HEK293T (cell line): ENCODE results near the gene YBX3.
A peak's percentile ranks its signal among the peaks of the same experiment; 100 is the strongest.

Source experiments
- FOXA1 ChIP-seq: fragments of 450-650 bp; IDR thresholded peaks from 2 replicates; pipeline ENCODE4 v1.6.1; 2016; ENCODE audit warnings: mild to moderate bottlenecking
- FOXK2 ChIP-seq: fragments of 450-650 bp; IDR thresholded peaks from 2 replicates; pipeline ENCODE4 v1.6.1; 2016; ENCODE audit warnings: mild to moderate bottlenecking
- NFRKB ChIP-seq: fragments of 450-650 bp; IDR thresholded peaks from 2 replicates; pipeline ENCODE4 v1.6.1; 2016; ENCODE audit warnings: mild to moderate bottlenecking, moderate library complexity
- SP1 ChIP-seq: fragments of 450-650 bp; IDR thresholded peaks from 2 replicates; pipeline ENCODE4 v1.6.1; 2017
- SUZ12 ChIP-seq: fragments of 450-650 bp; IDR thresholded peaks from 2 replicates; pipeline ENCODE4 v1.6.1; 2016; ENCODE audit warnings: mild to moderate bottlenecking
- ZNF384 ChIP-seq: fragments of 450-650 bp; IDR thresholded peaks from 2 replicates; pipeline ENCODE4 v1.6.1; 2016
- TF ChIP-seq, protein P1 (sequence below): fragments of 450-650 bp; IDR thresholded peaks from 2 replicates; pipeline ENCODE4 v1.6.1; 2016

DNA sequence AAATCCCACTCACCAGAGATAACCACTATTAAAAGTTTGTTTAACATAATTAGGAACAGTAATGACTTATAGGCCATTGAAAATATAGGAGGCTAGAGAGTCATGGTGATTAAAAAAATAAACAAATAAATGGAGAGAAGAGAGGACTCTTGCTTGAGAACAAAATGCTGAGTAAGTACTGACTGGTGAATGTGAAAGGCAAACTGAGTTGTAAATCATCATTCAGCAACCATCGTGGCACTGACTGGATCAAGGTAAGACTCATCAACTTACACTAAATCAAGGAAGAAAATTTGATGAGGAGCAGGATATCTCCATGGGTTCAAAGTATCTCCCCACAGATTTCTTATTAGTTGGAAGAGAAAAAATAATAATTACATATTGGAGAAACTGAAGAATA, 14.1 kb upstream of the YBX3 start:
- TF ChIP-seq FOXK2 (no peak), ZNF384 (no peak), SP1 (no peak), FOXA1 (no peak), NFRKB (no peak), SUZ12 (no peak)
- TF ChIP-seq, protein P1, sequence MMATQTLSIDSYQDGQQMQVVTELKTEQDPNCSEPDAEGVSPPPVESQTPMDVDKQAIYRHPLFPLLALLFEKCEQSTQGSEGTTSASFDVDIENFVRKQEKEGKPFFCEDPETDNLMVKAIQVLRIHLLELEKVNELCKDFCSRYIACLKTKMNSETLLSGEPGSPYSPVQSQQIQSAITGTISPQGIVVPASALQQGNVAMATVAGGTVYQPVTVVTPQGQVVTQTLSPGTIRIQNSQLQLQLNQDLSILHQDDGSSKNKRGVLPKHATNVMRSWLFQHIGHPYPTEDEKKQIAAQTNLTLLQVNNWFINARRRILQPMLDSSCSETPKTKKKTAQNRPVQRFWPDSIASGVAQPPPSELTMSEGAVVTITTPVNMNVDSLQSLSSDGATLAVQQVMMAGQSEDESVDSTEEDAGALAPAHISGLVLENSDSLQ = peak; percentile 58
